Measurements from ENCODE around the gene DUSP23. TPM values are rescaled to one million over a fixed set of nuclear protein-coding genes. Genes with fewer than 3 reads are reported as not detected.

Gene DUSP23
- total RNA-seq, 4 donors from 2014 or later, result 43.2 to 75.2 (median 50.1) TPM

- Histone ChIP-seq H3K4me1 (no peaks in the 10 kb centered on the region), H3K9me3 (no peaks in the 10 kb centered on the region), H3K27ac (replicated peaks in 1 of 4) (no peak overlapping the region), H3K4me3 (no peak overlapping the region), H3K36me3 (no peaks in the 10 kb centered on the region), H3K27me3 (peaks cover 0 to 35% (median 2%) of the 10 kb centered on the region in 4 donors)
- WGBS, result 25% methylated on average over 2 of the region's 2 CpGs
- no peak for DNase-seq (ENCODE audit: extremely low spot score)
- TF ChIP-seq POLR2A (IDR thresholded peaks at IDR 0.05; ENCODE audit: low read depth) (no peak), CTCF (IDR thresholded peaks at IDR 0.05) (peak; percentile 37 to 59 (median 39))
- intact Hi-C loops (cut with DNase I), result no loop called here
Measured at GRCh38 chr1:159790237-159790917, 9.6 kb downstream of the DUSP23 start.

GRCh38 chr1:159791031-159791430 is 10.3 kb downstream of the DUSP23 start:
- no peak for TF ChIP-seq POLR2A (IDR thresholded peaks at IDR 0.05; ENCODE audit: low read depth)
- TF ChIP-seq CTCF (IDR thresholded peaks at IDR 0.05), result no peak
- no peak for TF ChIP-seq EP300 (IDR thresholded peaks at IDR 0.05)
- no peak for TF ChIP-seq POLR2AphosphoS5 (IDR thresholded peaks at IDR 0.05)
- intact Hi-C loops (cut with DNase I), result no loop called here

DNA sequence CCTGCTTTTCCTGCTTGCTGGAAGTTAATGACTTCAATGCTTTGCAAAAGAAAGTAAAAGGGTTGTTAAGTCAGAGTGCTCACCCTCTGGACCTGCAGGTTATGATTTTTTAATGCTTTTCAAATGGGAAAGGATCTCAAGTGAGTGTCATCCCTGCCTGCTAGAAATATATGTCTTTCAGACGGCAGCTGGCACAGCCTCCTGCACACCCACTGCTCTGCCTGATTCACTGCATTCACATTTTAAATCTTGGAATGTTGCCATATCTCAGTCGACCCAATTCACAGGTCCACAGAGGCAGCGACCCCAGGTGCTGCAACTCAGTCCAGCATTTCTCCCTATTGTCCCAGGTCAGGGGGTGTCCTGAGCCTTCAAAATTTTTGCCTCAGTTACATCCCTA is 10.7 kb downstream of the DUSP23 start:
- Histone ChIP-seq H3K27me3 (peaks cover 0 to 38% (median 2%) of the 10 kb centered on the region in 4 donors), H3K4me3 (no peak overlapping the region), H3K36me3 (no peaks in the 10 kb centered on the region), H3K27ac (replicated peaks in 1 of 4) (no peak overlapping the region), H3K9me3 (no peaks in the 10 kb centered on the region), H3K4me1 (no peaks in the 10 kb centered on the region)
- DNase-seq (ENCODE audit: extremely low spot score), result no peak
- TF ChIP-seq EP300 (IDR thresholded peaks at IDR 0.05) (no peak), POLR2A (IDR thresholded peaks at IDR 0.05; ENCODE audit: low read depth) (no peak), CTCF (IDR thresholded peaks at IDR 0.05) (no peak)
- 33% methylated on average over 3 of the region's 3 CpGs for WGBS
- intact Hi-C loops (cut with DNase I), result no loop called here

More at GRCh38 chr1:159791031-159791430, 10.3 kb downstream of the DUSP23 start:
- Histone ChIP-seq H3K27ac (replicated peaks in 1 of 4) (no peak overlapping the region), H3K36me3 (no peaks in the 10 kb centered on the region), H3K4me1 (no peaks in the 10 kb centered on the region), H3K9me3 (no peaks in the 10 kb centered on the region), H3K4me3 (no peak overlapping the region), H3K27me3 (peaks cover 0 to 38% (median 2%) of the 10 kb centered on the region in 4 donors)
- WGBS, result 66% methylated on average over 3 of the region's 3 CpGs
- no peak for DNase-seq (ENCODE audit: extremely low spot score)

- DNase-seq (ENCODE audit: extremely low spot score), result no peak
- Histone ChIP-seq H3K4me1 (no peaks in the 10 kb centered on the region), H3K27me3 (peaks cover 0 to 38% (median 2%) of the 10 kb centered on the region in 4 donors), H3K27ac (replicated peaks in 1 of 4) (no peak overlapping the region), H3K36me3 (no peaks in the 10 kb centered on the region), H3K9me3 (no peaks in the 10 kb centered on the region), H3K4me3 (no peak overlapping the region)
- WGBS, result 44% methylated on average over 5 of the region's 5 CpGs
- intact Hi-C loops (cut with DNase I), result loop anchor here (5.0 kb wide), 1 partner anchor 212 kb away; no protein-coding TSS in a partner anchor
- no peak for TF ChIP-seq CTCF (IDR thresholded peaks at IDR 0.05)
- no peak for TF ChIP-seq POLR2AphosphoS5 (IDR thresholded peaks at IDR 0.05)
Measured at GRCh38 chr1:159795534-159795933, 14.8 kb downstream of the DUSP23 start.

DNA sequence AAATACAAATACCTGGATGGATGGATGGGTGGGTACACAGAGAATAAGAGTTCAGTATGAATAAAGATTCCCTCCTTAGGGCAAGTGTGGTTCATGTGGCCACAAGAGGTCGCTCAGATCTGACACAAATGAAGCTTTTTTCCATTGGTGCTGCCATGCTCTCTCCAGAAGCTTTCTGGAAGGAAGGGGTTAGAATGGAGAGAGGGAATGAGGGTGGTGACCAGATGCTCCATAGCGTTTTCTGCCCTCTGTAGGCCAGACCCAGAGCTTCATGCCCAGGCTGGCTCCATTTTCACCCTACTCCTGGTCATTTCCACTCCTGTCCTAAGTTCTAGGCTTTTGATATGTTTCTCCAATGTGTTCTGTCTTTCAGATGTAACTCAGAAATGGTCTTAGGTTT is 18.1 kb downstream of the DUSP23 start:
- Histone ChIP-seq H3K27me3 (peaks cover 0 to 25% (median 0%) of the 10 kb centered on the region in 4 donors), H3K4me1 (no peaks in the 10 kb centered on the region), H3K27ac (replicated peaks in 1 of 4) (no peak overlapping the region), H3K4me3 (no peak overlapping the region), H3K9me3 (no peaks in the 10 kb centered on the region), H3K36me3 (no peaks in the 10 kb centered on the region)
- 0% methylated on average over 2 of the region's 2 CpGs for WGBS
- TF ChIP-seq EP300 (IDR thresholded peaks at IDR 0.05) (no peak), POLR2A (IDR thresholded peaks at IDR 0.05; ENCODE audit: low read depth) (no peak), POLR2AphosphoS5 (IDR thresholded peaks at IDR 0.05) (peak in 1 of 2 donors; percentile 28), CTCF (IDR thresholded peaks at IDR 0.05) (peak; percentile 72 to 73 (median 72))
- intact Hi-C loops (cut with DNase I), result loop anchor here (1.0 to 5.0 kb wide), 2 partner anchors 92 to 208 kb away; no protein-coding TSS in a partner anchor
- DNase-seq (ENCODE audit: extremely low spot score), result no peak
